Measurements from ENCODE around the gene LDLRAD4.

LDLRAD4 gene

GRCh38 chr18:13309031-13309747 lies 90.6 kb downstream of the LDLRAD4 start:
- DNase-seq (ENCODE audit: low read depth), result no peak

GRCh38 chr18:13309748-13310670 lies 91.4 kb downstream of the LDLRAD4 start:
- no peak for DNase-seq (ENCODE audit: low read depth)

- no peak for DNase-seq (ENCODE audit: low read depth)
Observed at GRCh38 chr18:13311193-13311592, 92.6 kb downstream of the LDLRAD4 start.

- no peak for DNase-seq (ENCODE audit: low read depth)
Observed at GRCh38 chr18:13312515-13312914, 94.0 kb downstream of the LDLRAD4 start.

- DNase-seq (ENCODE audit: low read depth), result no peak
Observed at GRCh38 chr18:13313006-13313686, 94.6 kb downstream of the LDLRAD4 start.

GRCh38 chr18:13315000-13315399 lies 96.4 kb downstream of the LDLRAD4 start:
- DNase-seq (ENCODE audit: low read depth), result no peak

- no peak for DNase-seq (ENCODE audit: low read depth)
Observed at GRCh38 chr18:13316063-13316462, 97.5 kb downstream of the LDLRAD4 start.

- no peak for DNase-seq (ENCODE audit: low read depth)
Observed at GRCh38 chr18:13317801-13318200, 99.2 kb downstream of the LDLRAD4 start.

GRCh38 chr18:13318731-13319501 lies 100.4 kb downstream of the LDLRAD4 start:
- no peak for DNase-seq (ENCODE audit: low read depth)

- DNase-seq (ENCODE audit: low read depth), result no peak
Observed at GRCh38 chr18:13319629-13320028, 101.1 kb downstream of the LDLRAD4 start.

GRCh38 chr18:13320096-13320495 lies 101.5 kb downstream of the LDLRAD4 start:
- no peak for DNase-seq (ENCODE audit: low read depth)

GRCh38 chr18:13320891-13321425 lies 102.4 kb downstream of the LDLRAD4 start:
- DNase-seq (ENCODE audit: low read depth), result no peak

- no peak for DNase-seq (ENCODE audit: low read depth)
Observed at GRCh38 chr18:13321923-13322322, 103.4 kb downstream of the LDLRAD4 start.

- no peak for DNase-seq (ENCODE audit: low read depth)
Observed at GRCh38 chr18:13323186-13323585, 104.6 kb downstream of the LDLRAD4 start.

- DNase-seq (ENCODE audit: low read depth), result no peak
Observed at GRCh38 chr18:13324880-13325279, 106.3 kb downstream of the LDLRAD4 start.

GRCh38 chr18:13328213-13328612 lies 109.7 kb downstream of the LDLRAD4 start:
- DNase-seq (ENCODE audit: low read depth), result no peak

GRCh38 chr18:13330996-13331395 lies 112.4 kb downstream of the LDLRAD4 start:
- DNase-seq (ENCODE audit: low read depth), result no peak

- no peak for DNase-seq (ENCODE audit: low read depth)
Observed at GRCh38 chr18:13331846-13332245, 113.3 kb downstream of the LDLRAD4 start.

- DNase-seq (ENCODE audit: low read depth), result no peak
Observed at GRCh38 chr18:13332874-13333273, 114.3 kb downstream of the LDLRAD4 start.

- no peak for DNase-seq (ENCODE audit: low read depth)
Observed at GRCh38 chr18:13335903-13336302, 117.3 kb downstream of the LDLRAD4 start.

GRCh38 chr18:13336841-13337240 lies 118.3 kb downstream of the LDLRAD4 start:
- no peak for DNase-seq (ENCODE audit: low read depth)

- DNase-seq (ENCODE audit: low read depth), result no peak
Observed at GRCh38 chr18:13337369-13337768, 118.8 kb downstream of the LDLRAD4 start.
